GM12878 (cell line): ENCODE results near the gene CPA4. TPM values are rescaled to one million over a fixed set of nuclear protein-coding genes. Genes with fewer than 3 reads are reported as not detected.

Experiments used
- ATAC-seq: fragments of 200-7000 bp; cut with Tn5 transposase; 3 replicates; pipeline ENCODE4 v1.9.1; 2020; ENCODE audit warnings: mild to moderate bottlenecking, moderate library complexity
- BruUV-seq: library from RNA; stranded (reverse); fragments of 400-500 nt; replicated peaks from 2 replicates; lab custom pipeline; 2021; lab: Mats Ljungman, UMichigan
- CTCF ChIA-PET: fragments of 300-600 bp; sonication (Branson Sonifier 250); formaldehyde crosslinking; extraction: SDS; loops from one replicate; lab custom pipeline; 2021; ENCODE audit warnings: inconsistent platforms; lab: Yijun Ruan, JAX
- POLR2A ChIA-PET: fragments of 350-600 bp; formaldehyde crosslinking; extraction: SDS; loops from one replicate; lab custom pipeline; 2021; ENCODE audit warnings: inconsistent platforms; lab: Charles Lee
- RAD21 ChIA-PET: fragments of 300-600 bp; sonication (Branson Sonifier 250); formaldehyde crosslinking; loops from one replicate; lab custom pipeline; 2023; ENCODE audit warnings: antibody characterized with exemption; ENCODE audit not compliant: unreplicated experiment; lab: Charles Lee
- SMC1A ChIA-PET: fragments of 300-600 bp; sonication (Branson Sonifier 250); formaldehyde crosslinking; loops from one replicate; lab custom pipeline; 2023; ENCODE audit not compliant: unreplicated experiment, uncharacterized antibody; lab: Charles Lee
- DNase-seq: peaks from one replicate; pipeline ENCODE4 v3.0.0-alpha.2; 2011; ENCODE audit warnings: low read depth, low spot score
- FAIRE-seq: peaks from 3 replicates; lab custom pipeline; 2011; peaks lifted over from hg19 to GRCh38; lab: Jason Lieb, UNC
- H2AFZ ChIP-seq: 2 replicates; pipeline ENCODE4 v1.6.0; 2011; ENCODE audit warnings: low read depth, low read length, control low read depth; ENCODE audit not compliant: control insufficient read depth
- H3K27ac ChIP-seq: 2 replicates; pipeline ENCODE4 v1.5.1; 2011; ENCODE audit warnings: control low read depth; ENCODE audit not compliant: control insufficient read depth, insufficient read depth
- H3K27me3 ChIP-seq, 2 experiments: replicated peaks in 1 of 2; 2 replicates each; pipeline versions ENCODE4 v1.6.0 to v1.6.1; 2011; ENCODE audit warnings: low read length in 1 of 2; ENCODE audit not compliant: control insufficient read depth in 2 of 2, insufficient read depth in 2 of 2
- H3K36me3 ChIP-seq, 2 experiments: 2 replicates each; pipeline ENCODE4 v1.5.1; 2011; ENCODE audit warnings: low read length in 1 of 2; ENCODE audit not compliant: control insufficient read depth in 2 of 2, insufficient read depth in 2 of 2
- H3K4me1 ChIP-seq: 2 replicates; pipeline ENCODE4 v1.6.1; 2011; ENCODE audit warnings: mild to moderate bottlenecking, low read length, moderate library complexity, mixed read lengths; ENCODE audit not compliant: control insufficient read depth, insufficient read depth
- H3K4me2 ChIP-seq: 2 replicates; pipeline ENCODE4 v1.6.0; 2011; ENCODE audit warnings: control low read depth; ENCODE audit not compliant: control insufficient read depth, insufficient read depth
- H3K4me3 ChIP-seq: fragments of 200-600 bp; sonication (generic); 2 replicates; pipeline ENCODE4 v1.5.1; 2016
- H3K79me2 ChIP-seq: 2 replicates; pipeline ENCODE4 v1.6.0; 2011; ENCODE audit warnings: low read length; ENCODE audit not compliant: control insufficient read depth, insufficient read depth
- H3K9ac ChIP-seq: 2 replicates; pipeline ENCODE4 v1.8.0; 2011; ENCODE audit warnings: low read length, control low read depth, mixed read lengths; ENCODE audit not compliant: control insufficient read depth, insufficient read depth
- H3K9me3 ChIP-seq: replicated peaks from 3 replicates; pipeline ENCODE4 v1.5.1; 2011; ENCODE audit warnings: mild to moderate bottlenecking, low read length; ENCODE audit not compliant: control insufficient read depth, insufficient read depth
- H4K20me1 ChIP-seq: 2 replicates; pipeline ENCODE4 v1.6.0; 2011; ENCODE audit not compliant: control insufficient read depth, insufficient read depth
- BHLHE40 ChIP-seq, 2 experiments: fragments of 450-650 bp in 1 of 2; IDR thresholded peaks; 2 replicates each; pipeline ENCODE4 v1.6.1; 2011 to 2017; ENCODE audit warnings: low read depth in 2 of 2, borderline replicate concordance in 1 of 2, improper control_type of control experiment in 1 of 2, low read length in 1 of 2, mild to moderate bottlenecking in 1 of 2
- CHD1 ChIP-seq: IDR thresholded peaks from 2 replicates; pipeline ENCODE4 v1.6.1; 2012; ENCODE audit warnings: low read depth, low read length, improper control_type of control experiment
- JUND ChIP-seq: IDR thresholded peaks from 2 replicates; pipeline ENCODE4 v1.6.1; 2012; ENCODE audit warnings: low read depth, mild to moderate bottlenecking, low read length, improper control_type of control experiment, moderate library complexity
- NFXL1 ChIP-seq: fragments of 450-650 bp; IDR thresholded peaks from 2 replicates; pipeline ENCODE4 v1.6.1; 2017; ENCODE audit warnings: antibody characterized with exemption, mild to moderate bottlenecking, borderline replicate concordance
- NKRF ChIP-seq: fragments of 450-650 bp; conservative IDR thresholded peaks from 2 replicates; pipeline ENCODE4 v1.6.1; 2017; ENCODE audit warnings: mild to moderate bottlenecking, moderate library complexity
- NR2C1 ChIP-seq: fragments of 450-650 bp; IDR thresholded peaks from 2 replicates; pipeline ENCODE4 v1.6.1; 2017; ENCODE audit warnings: antibody characterized with exemption, mild to moderate bottlenecking, moderate library complexity
- PAX8 ChIP-seq: fragments of 450-650 bp; IDR thresholded peaks from 2 replicates; pipeline ENCODE4 v1.6.1; 2017; ENCODE audit warnings: mild to moderate bottlenecking, moderate library complexity
- RFX5 ChIP-seq: IDR thresholded peaks from 2 replicates; pipeline ENCODE4 v1.6.1; 2011; ENCODE audit warnings: low read depth, low read length, improper control_type of control experiment
- SREBF1 ChIP-seq: IDR thresholded peaks from 2 replicates; pipeline ENCODE4 v1.6.1; 2012; ENCODE audit warnings: mild to moderate bottlenecking, low read length
- TBL1XR1 ChIP-seq: IDR thresholded peaks from 2 replicates; pipeline ENCODE4 v1.6.1; 2012; ENCODE audit warnings: low read depth, low read length, improper control_type of control experiment
- ZNF274 ChIP-seq: IDR thresholded peaks from one replicate; pipeline ENCODE4 v1.8.0; 2011; ENCODE audit not compliant: insufficient read length, insufficient read depth
- WGBS: methylation state at CpG from one replicate; pipeline ENCODE4 v1.1.6; 2016; ENCODE audit warnings: low lambda C conversion rate; ENCODE audit not compliant: insufficient replicate concordance, insufficient coverage; ENCODE audit errors: missing lambda C conversion rate; 5-methylcytosine and 5-hydroxymethylcytosine counted together
- in situ Hi-C: fragments of 300-500 bp; cut with MboI; formaldehyde crosslinking; loops from 9 replicates; pipeline ENCODE4 v1.14.3; 2018; ENCODE audit warnings: mixed read lengths
- intact Hi-C: fragments of 100-400 bp; cut with micrococcal nuclease; formaldehyde crosslinking; loops from one replicate; pipeline ENCODE4 v1.14.2; 2022; ENCODE audit not compliant: unreplicated experiment
- polyA plus RNA-seq, 11 experiments: library from polyadenylated mRNA; depleted of rRNA in 4 of 11; unstranded in 6 of 11; stranded (reverse) in 5 of 11; fragments of >200 nt; fragmentation: Nextera tagmentation in 4 of 11; fragmentation: Illumina TruSeq in 1 of 11; extraction: Ambion mirVana in 4 of 11; extraction: Trizol in 1 of 11; gene quantifications; 1 replicate in 1 of 11; 2 replicates in 10 of 11; pipeline versions ENCODE4 v1.2.1 to v1.2.3, GENCODE V29; 2011 to 2016; ENCODE audit warnings: inconsistent platforms in 2 of 11, missing spikeins in 2 of 11, low read depth in 1 of 11
- total RNA-seq, 4 experiments: library from RNA; depleted of rRNA in 3 of 4; stranded (reverse); fragments of >200 nt in 3 of 4; fragmentation: Illumina TruSeq in 1 of 4; extraction: Trizol in 1 of 4; gene quantifications; 2 replicates each; pipeline versions ENCODE4 v1.2.1 to v1.2.3, GENCODE V29; 2013 to 2021

The CPA4 gene
- total and polyA plus RNA-seq, 10 of the 15 experiments (the other 5 are each of a cell fraction or from before 2014, with no cell fraction given) = 0.05 to 0.35 (median 0.18) TPM; not detected in 1

- in situ Hi-C loops = no loop called here
- Histone ChIP-seq H4K20me1 (no peaks in the 10 kb centered on the region), H2AFZ (no peak overlapping the region), H3K27me3 (no peaks in the 10 kb centered on the region), H3K9ac (no peak overlapping the region), H3K79me2 (no peaks in the 10 kb centered on the region), H3K4me1 (no peaks in the 10 kb centered on the region), H3K4me3 (no peak overlapping the region), H3K36me3 (no peaks in the 10 kb centered on the region), H3K27ac (no peak overlapping the region), H3K9me3 (no peaks in the 10 kb centered on the region; the same call in 2 of the 3 replicates), H3K4me2 (no peak overlapping the region)
- no peak for FAIRE-seq
- 87% methylated on average over 10 of the region's 10 CpGs for WGBS
- DNase-seq = no peak
- CTCF ChIA-PET = interaction anchor here (0.6 to 1.6 kb wide), 2 partner anchors 9 to 14 kb away, joined by 4 read pairs; no protein-coding TSS in a partner anchor
- intact Hi-C loops = no loop called here
- POLR2A ChIA-PET = no interaction called here
- no TSS peak for BruUV-seq
- SMC1A ChIA-PET = interaction anchor here (0.9 kb wide), 1 partner anchor 264 kb away, joined by 3 read pairs; no protein-coding TSS in a partner anchor
- RAD21 ChIA-PET = no interaction called here
- TF ChIP-seq SREBF1 = no peak
- TF ChIP-seq BHLHE40 (IDR thresholded peaks at IDR 0.05; ENCODE audit: borderline replicate concordance in 1 of 2, low read depth in 2 of 2, low read length in 1 of 2) = no peak
- no peak for TF ChIP-seq RFX5
- TF ChIP-seq ZNF274 = no peak
- TF ChIP-seq TBL1XR1 = no peak
- TF ChIP-seq, all 136 proteins: peak for 0
- no peak for ATAC-seq
These were observed 31.5 kb downstream of the CPA4 start for GRCh38 chr7:130324306-130324943.

GRCh38 chr7:130329681-130330080 lies 36.7 kb downstream of the CPA4 start:
- SMC1A ChIA-PET = interaction anchor here (1.1 to 1.2 kb wide), 2 partner anchors 86 to 88 kb away, joined by 3 to 5 read pairs; no protein-coding TSS in a partner anchor
- no TSS peak for BruUV-seq

More at GRCh38 chr7:130329681-130330080, 36.7 kb downstream of the CPA4 start:
- intact Hi-C loops = no loop called here
- no peak overlapping the region for H2AFZ ChIP-seq
- CTCF ChIA-PET = interaction anchor here (1.0 kb wide), 1 partner anchor 8 kb away, joined by 4 read pairs; no protein-coding TSS in a partner anchor
- FAIRE-seq (no peak), ATAC-seq (no peak), DNase-seq (no peak)
- POLR2A ChIA-PET = no interaction called here
- H3K4me1 ChIP-seq = no peaks in the 10 kb centered on the region
- no peak overlapping the region for H3K4me2 ChIP-seq
- no peak overlapping the region for H3K27ac ChIP-seq
- H3K79me2 ChIP-seq = no peaks in the 10 kb centered on the region
- 54% methylated on average over 3 of the region's 3 CpGs for WGBS
- H3K9ac ChIP-seq = no peak overlapping the region
- no peak overlapping the region for H3K4me3 ChIP-seq
- H3K27me3 ChIP-seq = no peaks in the 10 kb centered on the region
- in situ Hi-C loops = no loop called here
- no peak for TF ChIP-seq NKRF
- no peak for TF ChIP-seq PAX8
- TF ChIP-seq NFXL1 = no peak
- no peak for TF ChIP-seq SREBF1
- no peak for TF ChIP-seq CHD1
- TF ChIP-seq NR2C1 = no peak
- no peak for TF ChIP-seq JUND
- no peaks in the 10 kb centered on the region for H3K9me3 ChIP-seq
- no peaks in the 10 kb centered on the region for H4K20me1 ChIP-seq
- RAD21 ChIA-PET = interaction anchor here (1.3 kb wide), 1 partner anchor 36 kb away, joined by 4 read pairs; no protein-coding TSS in a partner anchor
- no peaks in the 10 kb centered on the region for H3K36me3 ChIP-seq
